Neutrophil (primary cell): ENCODE measurements around the gene USP5.

Source experiments
- H3K27ac ChIP-seq: fragments of 200-600 bp; sonication (generic); 2 replicates; pipeline ENCODE4 v1.5.1; 2016; ENCODE audit warnings: mild to moderate bottlenecking, moderate library complexity
- H3K27me3 ChIP-seq: fragments of 200-600 bp; sonication (generic); 2 replicates; pipeline ENCODE4 v1.6.0; 2016; ENCODE audit warnings: mild to moderate bottlenecking
- H3K36me3 ChIP-seq: fragments of 200-600 bp; sonication (generic); 2 replicates; pipeline ENCODE4 v1.5.1; 2017
- H3K4me1 ChIP-seq, 2 experiments: fragments of 200-600 bp in 1 of 2; sonication (generic) in 1 of 2; 1 replicate in 1 of 2; 2 replicates in 1 of 2; pipeline versions ENCODE4 v1.5.1 to v1.6.1; 2013 to 2016; ENCODE audit warnings: low read depth in 1 of 2, low read length in 1 of 2, mild to moderate bottlenecking in 1 of 2, moderate library complexity in 1 of 2; ENCODE audit not compliant: control insufficient read depth in 1 of 2, insufficient read depth in 1 of 2
- H3K4me3 ChIP-seq, 2 experiments: fragments of 200-600 bp in 1 of 2; sonication (generic) in 1 of 2; 1 replicate in 1 of 2; 2 replicates in 1 of 2; pipeline ENCODE4 v1.5.1; 2013 to 2016; ENCODE audit warnings: low read depth in 1 of 2, low read length in 1 of 2, mild to moderate bottlenecking in 1 of 2, moderate library complexity in 1 of 2
- H3K9me3 ChIP-seq: fragments of 200-600 bp; sonication (generic); 2 replicates; pipeline ENCODE4 v1.5.1; 2016
- TF ChIP-seq, protein P1 (sequence below): fragments of 200-600 bp; sonication (generic); IDR thresholded peaks from 2 replicates; pipeline ENCODE4 v1.5.1; 2016; ENCODE audit warnings: antibody characterized with exemption

USP5 gene

DNA sequence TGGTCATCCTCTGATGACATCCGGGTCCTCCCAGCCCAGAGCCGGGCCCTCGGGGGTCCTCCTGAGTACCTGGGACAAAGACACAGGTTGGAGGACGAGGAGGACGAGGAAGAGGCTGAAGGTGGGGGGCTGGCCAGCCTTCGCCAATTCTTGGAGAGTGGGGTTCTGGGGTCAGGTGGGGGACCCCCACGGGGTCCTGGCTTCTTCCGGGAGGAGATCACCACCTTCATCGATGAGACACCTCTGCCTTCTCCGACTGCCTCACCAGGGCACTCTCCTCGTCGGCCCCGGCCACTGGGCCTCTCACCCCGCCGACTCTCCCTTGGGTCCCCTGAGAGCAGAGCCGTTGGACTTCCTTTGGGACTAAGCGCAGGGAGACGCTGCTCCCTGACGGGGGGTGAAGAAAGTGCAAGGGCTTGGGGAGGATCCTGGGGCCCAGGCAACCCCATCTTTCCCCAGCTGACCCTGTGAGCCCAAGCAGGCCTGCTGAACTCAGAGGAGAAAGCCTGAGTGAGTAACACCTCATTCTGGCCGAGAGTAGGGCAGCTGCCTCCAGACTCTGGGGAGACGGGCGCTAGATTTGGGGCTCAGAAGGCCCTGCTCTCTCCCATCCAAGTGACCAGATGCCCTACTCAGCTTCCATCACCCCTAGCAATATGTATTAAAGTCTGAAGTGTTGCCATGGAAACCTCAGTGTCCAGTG, 25.1 kb upstream of the USP5 start:
- H3K4me3 ChIP-seq = no peak overlapping the region
- H3K36me3 ChIP-seq = no peaks in the 10 kb centered on the region
- H3K4me1 ChIP-seq = peaks cover 26% of the 10 kb centered on the region in 2 experiments
- H3K9me3 ChIP-seq = no peaks in the 10 kb centered on the region
- peaks cover 87% of the 10 kb centered on the region for H3K27me3 ChIP-seq
- TF ChIP-seq, protein P1, sequence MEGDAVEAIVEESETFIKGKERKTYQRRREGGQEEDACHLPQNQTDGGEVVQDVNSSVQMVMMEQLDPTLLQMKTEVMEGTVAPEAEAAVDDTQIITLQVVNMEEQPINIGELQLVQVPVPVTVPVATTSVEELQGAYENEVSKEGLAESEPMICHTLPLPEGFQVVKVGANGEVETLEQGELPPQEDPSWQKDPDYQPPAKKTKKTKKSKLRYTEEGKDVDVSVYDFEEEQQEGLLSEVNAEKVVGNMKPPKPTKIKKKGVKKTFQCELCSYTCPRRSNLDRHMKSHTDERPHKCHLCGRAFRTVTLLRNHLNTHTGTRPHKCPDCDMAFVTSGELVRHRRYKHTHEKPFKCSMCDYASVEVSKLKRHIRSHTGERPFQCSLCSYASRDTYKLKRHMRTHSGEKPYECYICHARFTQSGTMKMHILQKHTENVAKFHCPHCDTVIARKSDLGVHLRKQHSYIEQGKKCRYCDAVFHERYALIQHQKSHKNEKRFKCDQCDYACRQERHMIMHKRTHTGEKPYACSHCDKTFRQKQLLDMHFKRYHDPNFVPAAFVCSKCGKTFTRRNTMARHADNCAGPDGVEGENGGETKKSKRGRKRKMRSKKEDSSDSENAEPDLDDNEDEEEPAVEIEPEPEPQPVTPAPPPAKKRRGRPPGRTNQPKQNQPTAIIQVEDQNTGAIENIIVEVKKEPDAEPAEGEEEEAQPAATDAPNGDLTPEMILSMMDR = no peak
- no peak overlapping the region for H3K27ac ChIP-seq

DNA sequence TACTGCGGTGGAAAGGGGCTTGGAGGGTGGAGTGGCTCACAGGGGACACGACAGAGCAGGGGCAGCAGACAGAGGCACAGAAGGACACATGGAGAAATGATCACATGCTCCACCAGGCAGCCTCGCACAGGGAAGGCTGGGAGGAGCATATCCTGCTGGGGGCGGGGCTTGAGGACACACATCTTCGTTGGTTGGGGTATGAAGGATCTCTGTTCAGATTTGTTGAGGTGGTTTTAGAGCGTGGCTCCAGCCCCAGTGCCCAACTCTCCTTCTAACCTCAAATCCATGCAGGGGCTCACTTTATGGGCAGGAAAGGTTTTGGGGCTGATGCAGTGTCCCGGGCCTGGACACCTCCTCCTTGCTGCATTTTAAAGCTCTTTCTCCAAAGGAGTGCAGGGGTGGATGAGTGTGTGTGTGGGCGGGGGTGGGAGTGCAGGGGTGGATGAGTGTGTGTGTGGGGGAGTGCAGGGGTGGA, 24.5 kb upstream of the USP5 start:
- no peaks in the 10 kb centered on the region for H3K36me3 ChIP-seq
- TF ChIP-seq, protein P1 = no peak
- H3K27me3 ChIP-seq = peaks cover 81% of the 10 kb centered on the region
- H3K27ac ChIP-seq = no peak overlapping the region
- peaks cover 21 to 22% of the 10 kb centered on the region in 2 experiments for H3K4me1 ChIP-seq
- no peaks in the 10 kb centered on the region for H3K9me3 ChIP-seq
- no peak overlapping the region for H3K4me3 ChIP-seq

DNA sequence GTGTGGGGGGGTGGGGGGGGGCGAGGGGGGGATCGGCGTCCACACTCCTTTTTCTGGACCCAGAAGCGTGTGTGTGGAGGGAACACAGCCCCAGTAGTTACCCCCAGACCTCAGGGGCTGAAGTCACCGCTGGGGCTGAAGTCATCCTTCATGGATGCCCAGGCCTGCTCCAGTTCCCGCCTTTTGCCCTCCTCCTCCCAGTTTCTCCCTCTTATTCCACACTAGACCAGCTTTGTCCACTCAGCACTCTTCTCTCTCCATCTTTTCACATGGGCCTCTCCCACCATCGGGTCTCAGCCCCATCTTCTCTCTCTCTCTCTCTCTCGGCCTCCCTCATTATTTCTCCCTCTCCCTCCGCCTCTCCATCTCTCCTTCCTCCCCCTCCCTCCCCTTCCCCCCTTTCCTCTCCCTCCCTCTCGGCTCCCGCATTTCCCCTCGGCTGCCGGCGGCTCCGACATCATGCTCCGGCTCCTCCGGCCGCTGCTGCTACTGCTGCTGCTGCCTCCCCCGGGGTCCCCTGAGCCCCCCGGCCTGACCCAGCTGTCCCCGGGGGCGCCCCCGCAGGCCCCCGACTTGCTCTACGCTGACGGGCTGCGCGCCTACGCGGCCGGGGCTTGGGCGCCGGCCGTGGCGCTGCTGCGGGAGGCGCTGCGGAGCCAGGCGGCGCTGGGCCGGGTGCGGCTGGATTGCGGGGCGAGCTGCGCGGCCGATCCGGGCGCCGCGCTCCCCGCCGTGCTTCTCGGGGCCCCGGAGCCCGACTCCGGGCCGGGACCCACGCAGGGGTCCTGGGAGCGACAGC, 23.8 kb upstream of the USP5 start, which contains the start of gene P3H3:
TSS of gene P3H3 (plus strand) at position 426 of the 799 bp plus-strand sequence. CDS start at position 460, 34 bp downstream.
- Histone ChIP-seq H3K4me3 (peak within 1 kb of the TSS; percentile 61 to 88), H3K36me3 (no peaks in the 10 kb centered on the region), H3K27ac (no peak within 1 kb of the TSS), H3K9me3 (no peaks in the 10 kb centered on the region), H3K27me3 (peaks cover 74% of the 10 kb centered on the region), H3K4me1 (peaks cover 21 to 22% of the 10 kb centered on the region in 2 experiments)
- TF ChIP-seq, protein P1 = no peak

DNA sequence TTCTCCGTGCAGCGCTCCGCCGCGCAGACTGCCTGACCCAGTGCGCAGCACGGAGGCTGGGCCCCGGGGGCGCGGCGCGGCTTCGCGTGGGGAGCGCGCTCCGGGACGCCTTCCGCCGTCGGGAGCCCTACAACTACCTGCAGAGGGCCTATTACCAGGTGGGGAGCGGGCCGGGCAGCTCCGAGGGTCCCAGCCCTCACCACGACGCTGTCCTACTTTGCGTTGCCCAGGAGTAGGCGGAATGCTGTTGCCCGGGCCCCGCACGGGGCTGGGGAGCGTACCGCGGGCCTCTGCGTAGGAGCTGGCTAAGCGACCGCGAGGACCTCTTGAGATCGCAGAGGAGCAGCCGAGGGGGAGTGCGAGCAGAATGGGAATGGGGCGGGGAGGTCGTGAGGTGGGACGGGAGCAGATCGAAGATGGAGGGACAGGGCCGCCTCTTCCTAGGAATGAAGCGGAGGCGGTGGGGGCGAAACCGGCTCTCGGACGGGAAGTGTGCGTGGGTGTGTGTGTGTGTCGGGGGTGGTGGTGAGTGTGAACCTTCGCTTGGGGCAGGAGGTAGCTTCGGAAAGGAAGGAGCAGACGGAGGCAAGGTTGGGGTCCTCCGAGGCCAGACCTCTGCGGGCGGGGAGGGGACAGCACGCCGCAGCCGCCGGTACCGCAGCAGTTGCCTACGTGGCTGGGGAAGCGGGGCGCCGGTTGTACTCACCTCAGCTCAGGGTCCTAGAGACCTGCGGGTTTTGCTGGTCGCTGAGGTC, 23.0 kb upstream of the USP5 start:
- TF ChIP-seq, protein P1 = no peak
- peaks cover 66% of the 10 kb centered on the region for H3K27me3 ChIP-seq
- peak overlapping the region; percentile 61 to 88 for H3K4me3 ChIP-seq
- H3K36me3 ChIP-seq = no peaks in the 10 kb centered on the region
- no peak overlapping the region for H3K27ac ChIP-seq
- no peaks in the 10 kb centered on the region for H3K9me3 ChIP-seq
- H3K4me1 ChIP-seq = peaks cover 21 to 22% of the 10 kb centered on the region in 2 experiments

DNA sequence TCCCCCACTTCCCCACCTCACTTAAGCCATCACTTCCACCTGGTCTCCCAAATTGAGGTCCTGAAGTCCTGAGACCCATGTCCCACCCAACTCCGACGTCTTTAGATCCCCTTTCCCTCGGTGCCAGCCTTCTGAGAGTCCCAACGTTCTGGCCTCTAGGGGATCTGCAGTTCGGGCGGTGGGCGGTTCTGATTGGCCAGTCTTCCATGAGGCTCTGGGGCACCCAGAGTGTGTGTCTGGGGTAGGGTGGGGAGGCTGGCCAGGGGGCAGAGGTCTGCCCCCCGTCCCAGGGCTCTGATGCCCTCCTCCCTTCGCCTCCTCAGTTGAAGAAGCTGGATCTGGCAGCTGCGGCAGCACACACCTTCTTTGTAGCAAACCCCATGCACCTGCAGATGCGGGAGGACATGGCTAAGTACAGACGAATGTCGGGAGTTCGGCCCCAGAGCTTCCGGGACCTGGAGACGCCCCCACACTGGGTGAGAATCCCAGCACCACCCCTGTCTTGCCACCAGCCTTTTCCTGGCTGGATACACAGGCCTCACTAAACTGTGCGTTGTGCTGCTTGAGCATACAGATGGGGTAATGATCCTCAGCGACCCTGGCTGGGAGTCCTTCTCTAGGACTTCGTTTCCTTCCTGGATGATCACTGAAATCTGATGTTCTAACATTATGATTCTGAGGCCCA, 22.3 kb upstream of the USP5 start:
- Histone ChIP-seq H3K4me1 (peaks cover 21 to 22% of the 10 kb centered on the region in 2 experiments), H3K4me3 (peak overlapping the region; percentile 61 to 88), H3K27me3 (peaks cover 64% of the 10 kb centered on the region), H3K27ac (no peak overlapping the region), H3K36me3 (no peaks in the 10 kb centered on the region), H3K9me3 (no peaks in the 10 kb centered on the region)
- TF ChIP-seq, protein P1 = no peak
